Psoas muscle (tissue), 8 donors: ENCODE results near the gene MBP. TPM values are rescaled to one million over a fixed set of nuclear protein-coding genes. Genes with fewer than 3 reads are reported as not detected.
A peak's percentile ranks its signal among the peaks of the same experiment; 100 is the strongest.

ENCODE experiments used
- ATAC-seq, 4 donors: fragments of 200-7000 bp; cut with Tn5 transposase; one replicate each; pipeline ENCODE4 v1.9.1; 2020; ENCODE audit warnings: moderate library complexity in 3 of 4, mild to moderate bottlenecking in 2 of 4
- DNase-seq, 2 donors: peaks; one replicate each; pipeline ENCODE4 v3.0.0-alpha.2; 2020
- H3K27ac ChIP-seq: fragments of 200-600 bp; one replicate; pipeline ENCODE4 v1.8.0; 2022
- H3K27me3 ChIP-seq, 3 donors: fragments of 200-600 bp in 1 of 3; one replicate each; pipeline versions ENCODE4 v1.6.1 to v1.8.0; 2013 to 2022; ENCODE audit warnings: low read length in 2 of 3, mild to moderate bottlenecking in 2 of 3, moderate library complexity in 1 of 3; ENCODE audit not compliant: insufficient read depth in 3 of 3
- H3K36me3 ChIP-seq, 2 donors: fragments of 200-600 bp in 1 of 2; one replicate each; pipeline versions ENCODE4 v1.6.1 to v1.8.0; 2013 to 2022; ENCODE audit warnings: low read depth in 1 of 2, mild to moderate bottlenecking in 1 of 2, moderate library complexity in 1 of 2; ENCODE audit not compliant: insufficient read depth in 1 of 2
- H3K4me1 ChIP-seq: fragments of 200-600 bp; one replicate; pipeline ENCODE4 v1.8.0; 2022
- H3K4me3 ChIP-seq: fragments of 200-600 bp; one replicate; pipeline ENCODE4 v1.8.0; 2022; ENCODE audit warnings: mild to moderate bottlenecking
- H3K9me3 ChIP-seq: fragments of 200-600 bp; one replicate; pipeline ENCODE4 v1.8.0; 2022
- CTCF ChIP-seq: fragments of 200-600 bp; IDR thresholded peaks from one replicate; pipeline ENCODE4 v1.8.0; 2022; ENCODE audit warnings: antibody characterized with exemption
- WGBS, 3 donors: extraction: QIAGEN DNeasy Blood & Tissue Kit; methylation state at CpG; one replicate each; pipeline versions ENCODE4 v1.1.6 to v1.1.7; 2013; 5-methylcytosine and 5-hydroxymethylcytosine counted together
- intact Hi-C, 2 donors: fragments of 100-400 bp; cut with DNase I; formaldehyde crosslinking; loops; one replicate each; pipeline versions ENCODE4 v1.11.0 to v1.14.2; 2022
- polyA plus RNA-seq, 3 donors: library from polyadenylated mRNA; stranded (reverse); fragments of 200-250 nt; gene quantifications; one replicate each; pipeline ENCODE4 v1.2.3, GENCODE V29; 2013
- total RNA-seq, 4 donors: library from RNA; stranded (reverse); fragmentation: NEBNext Ultra II Directional in 2 of 4; extraction: Animal tissue kit (Norgen Biotek cat#: 25700) in 2 of 4; gene quantifications; one replicate each; pipeline versions ENCODE4 v1.2.1 to v1.2.4, GENCODE V29; 2021 to 2023
- donor health status: healthy with polysubstance abuse.
- donor health status: DM: no; HTN: no; CAD: no; lungs with moderate emphysema.
- donor health status: Bipolar disorder and iron deficiency.
- donor health status: healthy.
- donor health status: DM: yes; HTN: yes; CAD: no.
- donor health status: DM: no; HTN: no; CAD: no.
- donor health status: DM: no; HTN: no; CAD: no.
- donor health status: DM: yes; HTN: yes; CAD: no.

The MBP gene
- total and polyA plus RNA-seq, 7 donors, result 16.4 to 88.2 (median 51.6) TPM

- no peak for TF ChIP-seq CTCF
- WGBS, 3 donors, result 57 to 69% (median 68%) methylated on average over 6 of the region's 6 CpGs
- ATAC-seq (peak; percentile 2 to 12 (median 3)), DNase-seq (no peak)
- Histone ChIP-seq H3K27me3 (no peaks in the 10 kb centered on the region), H3K36me3 (no peaks in the 10 kb centered on the region), H3K27ac (peak overlapping the region; percentile 83), H3K4me3 (peak overlapping the region; percentile 27), H3K9me3 (no peaks in the 10 kb centered on the region), H3K4me1 (peaks cover 63% of the 10 kb centered on the region)
- intact Hi-C loops, result loop anchor here in 1 of 2 donors (2.0 kb wide), 1 partner anchor 53 kb away; no protein-coding TSS in a partner anchor
Measured at GRCh38 chr18:77054288-77054605, 78.3 kb downstream of the MBP start.

GRCh38 chr18:77053616-77054287 lies 78.8 kb downstream of the MBP start:
- no peaks in the 10 kb centered on the region for H3K27me3 ChIP-seq
- TF ChIP-seq CTCF, result no peak
- no peak for ATAC-seq
- peak overlapping the region; percentile 83 for H3K27ac ChIP-seq
- H3K36me3 ChIP-seq, result no peaks in the 10 kb centered on the region
- no peaks in the 10 kb centered on the region for H3K9me3 ChIP-seq
- peak overlapping the region; percentile 27 for H3K4me3 ChIP-seq
- no peak for DNase-seq
- intact Hi-C loops, result loop anchor here in 1 of 2 donors (2.0 kb wide), 1 partner anchor 53 kb away; no protein-coding TSS in a partner anchor
- peaks cover 61% of the 10 kb centered on the region for H3K4me1 ChIP-seq
- 76 to 86% (median 84%) methylated on average over 18 of the region's 18 CpGs for WGBS, 3 donors

GRCh38 chr18:77052983-77053309 lies 79.6 kb downstream of the MBP start:
- intact Hi-C loops, result no loop called here
- H3K4me3 ChIP-seq, result no peak overlapping the region
- 43 to 56% (median 47%) methylated on average over 5 of the region's 5 CpGs for WGBS, 3 donors
- peak overlapping the region; percentile 55 for H3K27ac ChIP-seq
- no peaks in the 10 kb centered on the region for H3K36me3 ChIP-seq
- H3K9me3 ChIP-seq, result no peaks in the 10 kb centered on the region
- no peaks in the 10 kb centered on the region for H3K27me3 ChIP-seq
- ATAC-seq (no peak), DNase-seq (no peak)
- peaks cover 53% of the 10 kb centered on the region for H3K4me1 ChIP-seq
- no peak for TF ChIP-seq CTCF

- 51 to 73% (median 57%) methylated on average over 20 of the region's 20 CpGs for WGBS, 3 donors
- no peak for TF ChIP-seq CTCF
- peak overlapping the region; percentile 55 for H3K27ac ChIP-seq
- DNase-seq, result no peak
- peaks cover 53% of the 10 kb centered on the region for H3K4me1 ChIP-seq
- intact Hi-C loops, result no loop called here
- no peak overlapping the region for H3K4me3 ChIP-seq
- H3K9me3 ChIP-seq, result no peaks in the 10 kb centered on the region
- ATAC-seq, result no peak
- H3K27me3 ChIP-seq, result no peaks in the 10 kb centered on the region
- H3K36me3 ChIP-seq, result no peaks in the 10 kb centered on the region
Measured at GRCh38 chr18:77052297-77052982, 80.1 kb downstream of the MBP start.
